Measurements from ENCODE around the gene GPR39.

GPR39 gene

DNA sequence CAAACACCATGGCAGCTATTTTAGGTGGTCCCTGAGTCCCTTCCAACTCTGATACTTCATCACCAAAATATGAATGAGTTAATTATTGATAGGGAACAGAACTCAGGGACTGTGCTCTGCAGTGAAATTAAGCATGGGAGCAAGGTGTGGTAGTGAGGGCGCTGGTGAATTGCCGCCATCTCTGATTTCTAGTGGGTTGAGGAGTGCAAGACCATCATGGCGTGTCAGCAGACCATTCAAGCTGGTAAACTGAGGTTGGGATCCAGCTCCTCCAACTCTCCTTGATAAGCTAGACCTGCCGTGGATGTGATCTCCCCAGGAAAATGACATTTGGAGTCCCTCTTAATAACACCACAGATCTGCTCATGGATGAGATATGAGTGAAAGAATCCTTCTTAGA is 183.0 kb downstream of the GPR39 start:
- DNase-seq (ENCODE audit: low read depth in 2 of 2), result no peak

DNA sequence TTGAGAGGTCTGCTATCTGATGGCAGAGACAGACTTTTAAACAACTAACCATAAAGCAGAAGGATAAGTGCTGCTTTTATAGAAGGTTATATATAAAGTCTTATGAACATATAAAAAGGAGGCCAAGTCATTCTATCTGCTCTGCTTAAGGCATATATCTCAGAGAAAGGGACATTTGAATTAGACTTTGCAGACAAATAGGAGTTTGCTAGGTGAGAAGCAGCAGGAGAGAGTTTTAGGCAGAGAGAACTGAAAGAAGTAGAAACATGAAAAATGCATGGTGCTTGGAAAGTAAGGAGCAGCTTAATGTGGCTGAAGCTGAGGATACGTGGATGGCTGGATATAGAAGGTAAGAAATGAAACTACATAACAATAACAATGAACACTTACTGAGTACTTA is 188.0 kb downstream of the GPR39 start:
- no peak for DNase-seq (ENCODE audit: low read depth in 2 of 2)

DNA sequence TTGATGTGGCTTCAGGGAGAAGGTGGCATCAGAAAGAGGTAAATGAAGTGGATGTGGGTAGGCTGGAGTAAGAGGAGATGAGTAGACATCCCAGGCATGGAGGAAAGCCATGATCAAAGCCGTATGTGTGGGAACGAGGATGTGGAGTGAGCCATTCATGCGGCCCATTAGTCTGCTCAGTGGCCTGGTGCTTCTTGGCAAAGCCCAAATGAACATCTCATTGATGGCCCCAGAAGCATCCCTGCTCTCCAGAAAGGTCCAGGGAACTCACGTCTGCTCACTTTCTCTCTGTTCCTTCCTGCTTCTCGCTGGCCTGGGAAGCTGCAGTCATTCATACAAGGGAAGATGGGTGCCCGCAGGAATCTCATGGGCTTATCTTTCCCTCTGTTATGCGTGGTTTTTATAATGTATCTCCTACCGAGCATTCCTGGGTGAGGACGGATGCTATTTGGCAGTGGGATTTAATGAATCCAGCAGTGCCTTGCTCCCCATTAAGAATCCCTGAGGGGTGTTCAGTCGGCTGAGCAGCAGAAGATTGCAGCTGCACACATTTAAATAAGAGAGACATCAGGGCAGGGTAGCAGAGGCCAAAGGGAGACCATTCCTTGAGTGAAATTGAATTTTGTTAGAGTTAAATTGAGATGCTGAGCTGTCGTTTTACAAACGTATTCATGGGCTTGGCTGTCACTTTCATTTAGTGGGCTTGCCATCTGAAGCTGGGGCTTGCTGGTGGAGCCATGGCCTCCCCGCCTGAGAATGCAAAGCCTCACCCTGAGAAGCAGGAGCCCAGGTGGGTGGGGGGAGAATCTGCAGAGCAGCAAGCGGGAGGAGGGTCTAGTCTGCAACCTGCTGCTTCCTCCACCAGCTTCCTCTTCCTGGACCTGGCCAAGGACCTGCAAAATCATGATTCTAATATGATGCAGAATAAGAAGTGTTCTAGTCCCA is 188.9 kb downstream of the GPR39 start:
- no peak for DNase-seq (ENCODE audit: low read depth in 2 of 2)

GRCh38 chr2:132606649-132607048 is 190.0 kb downstream of the GPR39 start:
- no peak for DNase-seq (ENCODE audit: low read depth in 2 of 2)

DNA sequence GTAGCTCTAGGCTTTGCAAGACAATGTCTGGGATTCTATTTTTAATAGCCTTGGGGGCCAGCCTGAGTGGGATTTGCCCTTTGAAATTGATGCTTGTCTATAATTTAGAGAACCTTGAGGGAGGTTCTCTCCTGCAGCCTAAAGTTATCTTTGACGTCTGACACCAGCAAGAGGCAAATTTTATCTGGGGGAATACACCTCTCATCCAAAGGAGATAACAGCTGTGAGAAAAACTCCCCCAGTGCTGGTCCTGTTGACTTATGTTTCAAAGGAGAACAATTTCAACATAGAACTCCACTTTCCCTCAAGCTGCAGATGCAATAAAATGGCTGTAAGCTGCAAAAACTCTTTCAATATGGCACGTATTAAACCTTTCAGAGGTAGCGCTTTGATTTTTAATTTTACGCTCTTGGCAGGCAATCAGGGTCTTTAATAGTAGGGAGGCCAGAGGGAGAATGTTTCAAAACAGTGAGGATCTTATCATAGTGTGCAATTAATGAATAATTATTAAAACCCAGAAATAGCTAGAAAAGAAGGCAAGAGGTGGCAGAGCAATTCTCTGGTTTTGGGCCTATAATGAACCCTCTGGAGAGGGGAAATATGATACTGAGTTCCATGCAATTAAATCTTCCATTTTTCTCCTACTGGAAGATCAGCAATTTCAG is 191.0 kb downstream of the GPR39 start:
- no peak for DNase-seq (ENCODE audit: low read depth in 2 of 2)

DNA sequence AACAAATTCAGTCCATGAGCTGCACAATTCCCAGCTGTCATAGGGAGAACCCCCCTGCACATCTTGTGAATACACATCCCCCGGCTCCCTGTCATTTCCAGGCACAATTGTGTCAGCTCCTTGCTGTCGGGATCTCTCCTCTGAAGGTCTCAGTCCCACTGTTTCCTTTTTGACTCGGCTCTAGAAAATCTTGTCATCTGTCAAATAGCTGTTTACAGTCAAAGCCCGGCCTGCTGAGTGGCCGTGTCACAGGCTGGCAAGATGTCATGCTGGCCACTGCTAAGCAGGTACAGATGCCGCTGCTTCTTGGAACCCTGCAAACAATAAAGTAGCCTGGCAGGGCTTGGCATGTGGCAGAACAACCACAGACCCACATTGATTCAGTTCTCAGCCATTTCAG is 191.7 kb downstream of the GPR39 start:
- no peak for DNase-seq (ENCODE audit: low read depth in 2 of 2)

DNA sequence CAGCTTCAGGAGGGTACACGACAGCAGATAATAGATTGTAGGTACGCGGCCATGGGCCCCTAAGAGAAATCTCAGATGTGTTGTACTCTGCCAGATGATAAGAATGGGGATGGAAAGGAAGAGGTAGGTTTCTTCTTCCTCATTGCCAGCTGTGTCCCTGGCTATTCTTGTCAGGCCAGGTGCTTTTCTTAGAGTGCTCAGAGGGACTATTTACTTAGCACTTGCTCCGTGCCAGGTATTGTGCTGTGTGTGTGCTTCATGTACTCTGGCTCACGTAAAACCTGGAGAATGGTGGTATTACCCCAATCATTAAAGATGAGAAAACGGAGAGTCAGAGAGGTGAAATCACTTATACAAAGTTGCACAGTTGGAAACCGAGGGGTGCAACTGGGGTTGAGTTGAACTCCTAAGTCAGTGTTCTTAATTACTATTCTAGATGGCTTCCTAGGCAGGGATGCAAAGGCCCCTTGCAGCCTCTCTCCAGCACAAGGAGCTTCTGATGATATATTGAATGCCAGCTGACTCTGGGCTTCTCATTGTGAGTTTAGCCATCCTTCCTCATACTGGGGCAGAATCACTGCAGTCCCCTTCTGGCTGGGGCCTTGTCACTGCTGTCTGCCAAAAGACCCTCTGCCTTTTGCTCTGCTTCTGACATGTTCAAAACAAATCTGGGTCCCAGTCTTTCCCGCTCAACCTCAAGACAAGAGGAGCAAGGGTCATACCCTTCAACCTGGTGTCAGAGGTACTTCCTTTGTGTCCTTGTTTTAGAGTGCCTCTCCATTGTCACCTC is 192.7 kb downstream of the GPR39 start:
- DNase-seq (ENCODE audit: low read depth in 2 of 2), result no peak

DNA sequence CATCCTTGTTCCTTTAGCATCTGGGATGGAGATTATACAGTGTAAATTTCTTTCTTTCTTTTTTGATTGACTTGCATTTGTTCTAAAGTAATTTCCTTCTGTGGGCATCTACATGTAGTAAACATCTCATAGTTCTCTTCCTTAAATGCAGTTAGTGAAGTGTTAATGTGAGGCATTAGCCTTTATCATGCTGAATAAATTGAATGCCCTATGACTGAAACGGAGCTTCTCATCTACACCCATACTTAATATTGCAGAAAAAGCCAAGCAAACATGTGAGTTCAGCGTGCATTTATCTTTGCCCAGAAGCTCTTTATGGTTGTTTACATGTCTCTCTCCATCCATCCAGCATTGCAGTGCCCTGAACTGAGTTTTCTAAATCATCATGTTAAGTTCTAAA is 195.1 kb downstream of the GPR39 start:
- DNase-seq (ENCODE audit: low read depth in 2 of 2), result no peak

- DNase-seq (ENCODE audit: low read depth in 2 of 2), result no peak
Measured at GRCh38 chr2:132615329-132616085, 198.9 kb downstream of the GPR39 start.

DNA sequence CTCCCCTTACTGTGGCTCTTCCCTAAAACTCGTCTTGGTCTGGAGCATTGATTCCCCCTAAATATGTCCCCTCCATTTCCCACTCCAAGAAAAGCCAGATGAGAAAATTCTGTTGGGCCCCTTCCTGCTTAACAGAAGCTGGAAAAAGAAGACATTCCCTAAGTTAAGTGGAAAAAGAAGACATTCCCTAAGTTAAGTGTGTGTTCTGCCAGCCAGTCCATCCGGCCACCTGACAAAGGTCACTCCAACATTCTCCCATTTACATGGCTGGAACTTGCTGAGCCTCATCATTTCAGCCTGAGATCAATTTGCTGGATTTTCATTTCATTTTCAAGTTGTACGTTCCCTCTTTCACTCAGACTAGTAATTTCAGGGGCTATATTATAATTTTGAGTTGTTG is 201.4 kb downstream of the GPR39 start:
- no peak for DNase-seq (ENCODE audit: low read depth in 2 of 2)

DNA sequence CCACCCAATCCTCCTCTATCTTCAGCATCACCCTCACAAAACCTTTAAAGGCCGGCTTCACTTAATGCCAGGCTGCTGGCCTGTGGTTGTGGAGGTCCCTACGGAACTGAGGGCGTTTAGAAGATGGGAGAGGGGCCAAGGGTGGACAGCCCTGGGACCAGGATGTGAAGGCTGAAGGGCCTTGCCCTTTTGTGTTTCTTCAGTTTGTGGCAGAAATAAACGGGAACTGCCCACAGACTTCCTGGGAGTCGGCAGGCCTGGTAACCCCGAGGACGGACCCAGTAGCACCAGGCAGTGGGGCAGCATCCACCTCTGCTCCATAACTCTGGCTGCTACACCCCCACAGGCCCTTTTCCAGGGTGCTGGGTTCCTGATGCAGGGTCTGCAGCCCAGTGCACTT is 202.1 kb downstream of the GPR39 start:
- no peak for DNase-seq (ENCODE audit: low read depth in 2 of 2)

DNA sequence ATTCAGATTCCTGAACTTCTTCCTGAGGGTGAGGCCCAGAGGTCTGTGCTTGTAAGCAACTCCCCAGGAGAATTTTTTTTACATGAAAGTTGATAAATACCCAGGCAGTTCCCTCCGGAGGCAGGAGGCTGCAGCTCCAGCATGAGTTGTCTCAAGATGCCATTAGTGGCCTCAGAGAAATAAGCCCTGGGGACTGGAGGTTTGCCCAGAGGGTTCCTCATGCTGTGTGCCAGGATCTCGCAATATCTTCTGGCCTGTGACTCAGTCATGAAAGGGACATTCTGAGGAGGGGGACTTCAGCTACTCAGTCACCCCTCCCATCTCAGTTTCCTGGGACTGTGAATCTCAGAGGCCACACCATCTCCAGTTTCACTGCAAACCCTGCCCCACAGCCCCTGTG is 203.5 kb downstream of the GPR39 start:
- DNase-seq (ENCODE audit: low read depth in 2 of 2), result no peak

- DNase-seq (ENCODE audit: low read depth in 2 of 2), result no peak
Measured at GRCh38 chr2:132621131-132621875, 204.7 kb downstream of the GPR39 start.

DNA sequence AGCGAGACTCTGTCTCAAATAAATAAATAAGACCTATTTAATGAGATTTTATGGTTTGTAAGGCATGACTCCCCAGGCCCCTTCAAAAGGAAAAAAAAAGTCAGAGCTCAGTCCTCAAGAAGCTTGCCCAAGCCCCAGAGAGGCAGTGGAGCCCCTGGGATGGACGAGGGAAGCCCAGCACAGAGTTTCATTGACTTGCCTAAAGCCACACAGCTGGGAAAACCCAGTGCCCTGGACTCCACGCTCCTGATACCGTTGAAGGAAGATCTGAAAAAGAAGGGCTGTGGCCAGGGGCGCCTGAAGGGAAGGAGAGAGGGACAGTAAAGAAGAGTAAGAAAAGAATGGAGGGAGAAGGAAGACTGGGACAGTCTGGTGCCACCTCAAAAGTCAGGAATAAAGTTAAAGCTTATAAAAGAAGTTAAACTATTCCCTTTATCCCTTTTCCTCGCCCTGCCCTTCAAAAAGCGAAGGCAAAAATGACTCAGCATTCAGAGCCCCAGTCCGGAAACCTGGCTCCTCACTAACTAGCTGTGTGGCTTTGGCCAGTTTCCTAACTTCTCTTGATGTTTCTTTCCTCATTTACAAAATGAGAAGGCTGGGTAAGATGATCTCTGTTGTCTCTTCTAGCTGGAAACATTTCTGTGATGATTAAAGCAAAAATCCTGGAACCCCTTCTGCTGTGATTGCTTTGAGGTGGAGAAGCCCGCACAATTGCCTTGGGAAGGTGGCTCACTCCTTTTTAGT is 206.7 kb downstream of the GPR39 start:
- no peak for DNase-seq (ENCODE audit: low read depth in 2 of 2)

DNA sequence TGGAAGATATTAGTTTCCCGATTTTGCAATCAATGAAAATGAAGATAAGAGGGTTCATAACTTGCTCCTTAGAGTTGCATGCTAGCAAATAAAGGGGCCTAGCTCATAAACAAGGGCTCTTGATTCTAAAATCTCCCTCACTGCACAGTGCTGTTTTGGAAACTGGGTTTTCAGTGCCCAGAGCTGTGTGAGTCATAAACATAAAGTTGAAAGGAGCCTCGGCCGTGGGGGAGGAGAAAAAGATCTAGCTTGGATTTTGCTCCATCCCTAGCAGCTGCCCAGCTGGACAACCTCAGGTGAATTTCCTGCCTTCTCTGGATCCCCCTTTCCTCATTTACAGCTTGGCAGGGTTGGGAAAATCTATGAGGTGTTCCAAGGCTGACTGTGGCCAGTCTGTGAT is 210.9 kb downstream of the GPR39 start:
- no peak for DNase-seq (ENCODE audit: low read depth in 2 of 2)

- no peak for DNase-seq (ENCODE audit: low read depth in 2 of 2)
Measured at GRCh38 chr2:132632000-132632649, 215.5 kb downstream of the GPR39 start.

- DNase-seq (ENCODE audit: low read depth in 2 of 2), result no peak
Measured at GRCh38 chr2:132633635-132634034, 217.0 kb downstream of the GPR39 start.

GRCh38 chr2:132636346-132636745 is 219.7 kb downstream of the GPR39 start:
- DNase-seq (ENCODE audit: low read depth in 2 of 2), result no peak

GRCh38 chr2:132638313-132639040 is 221.9 kb downstream of the GPR39 start:
- DNase-seq (ENCODE audit: low read depth in 2 of 2), result no peak
